ENCODE data around the gene FOXA1. TPM values are rescaled to one million over a fixed set of nuclear protein-coding genes. Genes with fewer than 3 reads are reported as not detected.
A peak's percentile ranks its signal among the peaks of the same experiment; 100 is the strongest.

The FOXA1 gene
- total RNA-seq, 1 donor from 2014 or later, result not detected

DNA sequence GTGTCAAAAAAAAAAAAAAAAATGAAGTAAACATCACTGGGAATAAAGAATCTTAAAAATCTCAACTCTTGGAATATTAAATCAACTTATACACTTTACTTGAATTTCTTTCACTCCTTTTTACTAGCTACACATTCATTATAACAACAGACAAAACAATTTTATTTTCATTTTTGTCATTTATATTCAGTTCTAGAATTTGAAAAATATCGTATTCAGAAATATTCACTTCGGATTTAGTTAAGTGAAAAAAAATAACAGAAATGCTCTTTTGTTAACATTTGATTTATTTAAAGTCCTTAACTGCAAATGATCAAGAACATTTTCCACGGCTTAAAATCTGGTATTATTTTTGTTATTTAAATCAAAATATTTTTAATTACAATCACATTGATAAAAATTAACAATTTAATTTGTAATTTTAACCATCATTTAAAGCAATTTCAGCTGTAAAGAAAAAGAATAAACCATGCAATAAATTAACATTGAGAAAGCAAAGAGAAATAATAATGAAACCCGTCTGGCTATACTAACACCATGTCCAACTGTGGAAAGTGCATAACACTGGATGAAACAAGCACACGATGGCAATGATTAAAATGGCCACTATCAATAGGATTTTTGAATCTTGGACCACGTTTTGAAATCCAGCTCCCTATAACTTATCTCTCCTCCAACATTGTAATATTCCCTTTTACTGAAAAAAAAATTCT, 5.2 kb downstream of the FOXA1 start:
- TF ChIP-seq, protein P1, sequence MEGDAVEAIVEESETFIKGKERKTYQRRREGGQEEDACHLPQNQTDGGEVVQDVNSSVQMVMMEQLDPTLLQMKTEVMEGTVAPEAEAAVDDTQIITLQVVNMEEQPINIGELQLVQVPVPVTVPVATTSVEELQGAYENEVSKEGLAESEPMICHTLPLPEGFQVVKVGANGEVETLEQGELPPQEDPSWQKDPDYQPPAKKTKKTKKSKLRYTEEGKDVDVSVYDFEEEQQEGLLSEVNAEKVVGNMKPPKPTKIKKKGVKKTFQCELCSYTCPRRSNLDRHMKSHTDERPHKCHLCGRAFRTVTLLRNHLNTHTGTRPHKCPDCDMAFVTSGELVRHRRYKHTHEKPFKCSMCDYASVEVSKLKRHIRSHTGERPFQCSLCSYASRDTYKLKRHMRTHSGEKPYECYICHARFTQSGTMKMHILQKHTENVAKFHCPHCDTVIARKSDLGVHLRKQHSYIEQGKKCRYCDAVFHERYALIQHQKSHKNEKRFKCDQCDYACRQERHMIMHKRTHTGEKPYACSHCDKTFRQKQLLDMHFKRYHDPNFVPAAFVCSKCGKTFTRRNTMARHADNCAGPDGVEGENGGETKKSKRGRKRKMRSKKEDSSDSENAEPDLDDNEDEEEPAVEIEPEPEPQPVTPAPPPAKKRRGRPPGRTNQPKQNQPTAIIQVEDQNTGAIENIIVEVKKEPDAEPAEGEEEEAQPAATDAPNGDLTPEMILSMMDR (conservative IDR thresholded peaks at IDR 0.05), result no peak
- H3K4me3 Mint-ChIP-seq, result no peak overlapping the region
- H3K27me3 Mint-ChIP-seq (ENCODE audit: low read depth), result peaks cover 96% of the 10 kb centered on the region
- H3K36me3 Mint-ChIP-seq (ENCODE audit: low read depth), result peaks cover 3% of the 10 kb centered on the region
- H3K4me1 Mint-ChIP-seq, result peaks cover 24% of the 10 kb centered on the region
- H3K27ac Mint-ChIP-seq (ENCODE audit: unreplicated experiment), result no peak overlapping the region
- DNase-seq (ENCODE audit: low read depth, low spot score), result no peak
- H3K9me3 Mint-ChIP-seq, result no peaks in the 10 kb centered on the region

DNA sequence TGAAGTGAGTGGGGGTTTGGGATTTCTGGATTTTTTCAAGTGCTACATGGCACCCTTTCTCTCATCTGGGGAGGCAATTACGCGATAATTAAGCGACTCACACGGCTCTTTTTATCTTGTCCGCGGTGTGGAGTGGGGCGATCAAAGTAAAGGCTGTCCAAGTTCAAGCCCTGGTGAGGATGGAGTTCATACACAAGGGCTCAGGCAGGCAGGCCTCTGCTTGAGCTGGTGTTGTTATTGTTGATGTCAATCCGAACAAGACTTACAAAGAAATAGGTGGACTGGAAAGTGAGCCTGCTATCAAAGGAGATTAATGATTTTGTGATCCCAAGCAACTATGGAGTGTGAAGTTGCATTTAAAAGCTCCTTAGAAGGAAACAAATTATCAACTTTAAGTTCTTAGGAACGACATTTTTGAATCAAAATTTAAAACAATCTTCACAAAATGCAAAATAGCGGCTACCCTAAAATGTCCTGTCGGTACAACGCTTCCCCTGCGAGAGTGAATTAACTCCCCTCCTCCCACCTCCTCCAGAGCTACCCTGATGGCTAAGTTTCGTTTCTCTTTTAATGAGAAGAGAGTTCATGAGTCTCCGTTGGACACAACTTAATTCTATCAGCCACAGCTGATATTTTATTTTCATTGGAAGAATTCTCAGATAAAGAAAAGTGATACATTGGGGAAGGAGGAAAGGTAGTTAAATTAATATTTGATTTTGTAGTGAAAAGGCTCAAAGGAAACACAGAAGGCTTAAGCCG, 5.9 kb downstream of the FOXA1 start:
- no peak for DNase-seq (ENCODE audit: low read depth, low spot score)
- Mint-ChIP-seq H3K9me3 (no peaks in the 10 kb centered on the region), H3K4me1 (peaks cover 21% of the 10 kb centered on the region), H3K36me3 (ENCODE audit: low read depth) (peaks cover 3% of the 10 kb centered on the region), H3K4me3 (peak overlapping the region; percentile 20), H3K27ac (ENCODE audit: unreplicated experiment) (no peak overlapping the region), H3K27me3 (ENCODE audit: low read depth) (peaks cover 97% of the 10 kb centered on the region)
- TF ChIP-seq, protein P1 (conservative IDR thresholded peaks at IDR 0.05), result no peak

DNA sequence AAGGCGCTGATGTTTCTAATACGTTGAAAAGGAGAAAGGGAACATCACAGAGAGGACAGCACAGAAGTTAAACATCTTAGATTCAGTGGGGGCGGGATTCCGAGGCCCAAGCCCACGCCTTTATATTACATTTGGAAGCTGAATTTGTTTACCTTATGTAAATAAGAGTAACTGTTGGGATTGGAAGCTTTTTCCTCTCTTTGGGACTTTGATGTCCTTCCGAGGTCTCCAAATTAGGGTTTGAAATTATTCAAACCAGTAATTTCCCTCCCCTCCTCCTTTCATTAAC, 6.4 kb downstream of the FOXA1 start:
- DNase-seq (ENCODE audit: low read depth, low spot score), result no peak
- H3K4me3 Mint-ChIP-seq, result peak overlapping the region; percentile 20
- peaks cover 19% of the 10 kb centered on the region for H3K4me1 Mint-ChIP-seq
- TF ChIP-seq, protein P1 (conservative IDR thresholded peaks at IDR 0.05), result no peak
- peaks cover 3% of the 10 kb centered on the region for H3K36me3 Mint-ChIP-seq (ENCODE audit: low read depth)
- H3K27ac Mint-ChIP-seq (ENCODE audit: unreplicated experiment), result no peak overlapping the region
- peaks cover 96% of the 10 kb centered on the region for H3K27me3 Mint-ChIP-seq (ENCODE audit: low read depth)
- no peaks in the 10 kb centered on the region for H3K9me3 Mint-ChIP-seq

DNA sequence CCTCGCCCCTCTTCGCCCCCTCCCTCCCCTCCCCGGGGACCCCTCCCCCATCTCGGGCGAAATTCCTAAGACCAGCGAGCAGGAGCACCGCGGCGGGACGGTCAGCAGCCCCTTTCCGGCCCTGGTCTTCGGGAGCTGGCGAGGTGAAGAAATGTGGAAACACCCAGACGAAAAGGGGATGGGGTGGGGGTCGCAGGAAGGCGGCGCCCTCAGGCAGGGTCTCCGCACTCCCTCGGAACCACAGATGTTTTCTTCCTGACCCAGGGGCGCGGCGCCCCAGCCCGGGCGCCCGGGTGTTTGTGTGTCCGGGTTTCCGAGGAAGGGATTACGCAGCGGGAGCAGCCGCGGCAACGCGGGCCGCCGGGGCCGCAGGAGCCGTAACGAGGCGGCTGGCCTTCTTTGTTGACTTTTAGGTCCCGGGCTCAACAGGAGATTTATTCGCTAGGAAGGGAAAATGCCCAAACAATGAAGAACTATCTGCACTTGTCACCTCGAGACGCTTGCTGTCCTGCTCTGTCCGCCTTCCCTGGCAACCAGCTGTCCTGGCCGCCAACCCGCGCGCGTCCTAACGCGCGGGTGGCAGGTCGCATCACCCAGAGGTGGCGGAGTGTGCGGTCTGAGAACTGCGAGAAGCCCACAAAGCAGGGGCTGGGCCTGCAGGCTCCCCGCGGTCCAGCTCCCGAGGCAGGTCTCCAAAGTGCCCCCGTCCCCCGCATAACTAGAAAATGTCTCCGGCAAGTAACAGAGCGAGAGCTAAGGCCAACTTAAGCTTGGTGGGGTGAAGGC, 7.0 kb downstream of the FOXA1 start:
- H3K4me1 Mint-ChIP-seq, result peaks cover 19% of the 10 kb centered on the region
- H3K4me3 Mint-ChIP-seq, result peak overlapping the region; percentile 20
- no peak for DNase-seq (ENCODE audit: low read depth, low spot score)
- TF ChIP-seq, protein P1 (conservative IDR thresholded peaks at IDR 0.05), result no peak
- H3K27me3 Mint-ChIP-seq (ENCODE audit: low read depth), result peaks cover 96% of the 10 kb centered on the region
- H3K36me3 Mint-ChIP-seq (ENCODE audit: low read depth), result peaks cover 3% of the 10 kb centered on the region
- H3K27ac Mint-ChIP-seq (ENCODE audit: unreplicated experiment), result no peak overlapping the region
- H3K9me3 Mint-ChIP-seq, result no peaks in the 10 kb centered on the region

DNA sequence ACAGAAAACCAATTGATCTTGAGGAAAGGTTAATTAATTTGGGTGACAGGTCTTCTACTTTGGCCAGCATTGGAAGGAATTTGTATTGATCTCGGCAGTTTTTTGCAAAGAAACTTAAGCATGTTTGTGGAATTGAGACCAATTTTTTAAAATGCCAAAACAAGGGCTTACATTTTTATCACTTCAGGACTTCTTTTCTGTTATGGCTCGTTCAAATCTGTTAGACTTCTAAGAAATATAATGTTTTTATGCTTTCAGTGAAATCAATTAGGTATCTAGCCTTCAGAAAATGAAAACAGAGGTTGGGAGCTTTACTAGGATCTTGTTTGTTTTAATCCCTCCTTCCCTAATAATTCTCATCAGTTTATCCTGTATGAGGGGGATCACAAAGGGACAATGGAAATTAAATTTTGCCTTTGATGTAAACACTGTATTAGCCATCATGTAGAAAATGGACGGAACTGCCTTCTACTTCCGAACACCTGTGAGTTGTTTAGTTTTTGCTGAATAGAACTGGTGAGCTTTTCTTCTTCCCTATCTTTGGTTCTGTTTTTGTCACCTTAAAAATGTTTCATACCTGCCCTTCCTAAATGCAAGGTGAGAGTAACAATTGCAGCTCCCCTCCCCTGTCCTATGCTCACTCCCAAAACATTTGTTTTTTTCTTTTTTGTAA, 7.8 kb downstream of the FOXA1 start:
- Mint-ChIP-seq H3K36me3 (ENCODE audit: low read depth) (peaks cover 3% of the 10 kb centered on the region), H3K4me3 (no peak overlapping the region), H3K4me1 (peaks cover 19% of the 10 kb centered on the region), H3K27ac (ENCODE audit: unreplicated experiment) (no peak overlapping the region), H3K27me3 (ENCODE audit: low read depth) (peaks cover 96% of the 10 kb centered on the region), H3K9me3 (no peaks in the 10 kb centered on the region)
- TF ChIP-seq, protein P1 (conservative IDR thresholded peaks at IDR 0.05), result no peak
- no peak for DNase-seq (ENCODE audit: low read depth, low spot score)

All from neural crest cell (in vitro differentiated cells).